GM12864 (cell line): ENCODE data around the gene NAPB.

ENCODE experiments used
- DNase-seq: peaks from one replicate; pipeline ENCODE4 v3.0.0-alpha.2; 2011; ENCODE audit warnings: low read depth
- H3K4me3 ChIP-seq: 2 replicates; pipeline ENCODE4 v1.5.1; 2011; ENCODE audit warnings: mild to moderate bottlenecking, low read depth, low read length, control low read depth
- TF ChIP-seq, protein P1 (sequence below): IDR thresholded peaks from 2 replicates; pipeline ENCODE4 v1.5.1; 2011; ENCODE audit warnings: low read depth, mild to moderate bottlenecking, moderate library complexity, low read length, control low read depth, inconsistent platforms; ENCODE audit errors: missing control alignments

The NAPB gene

DNA sequence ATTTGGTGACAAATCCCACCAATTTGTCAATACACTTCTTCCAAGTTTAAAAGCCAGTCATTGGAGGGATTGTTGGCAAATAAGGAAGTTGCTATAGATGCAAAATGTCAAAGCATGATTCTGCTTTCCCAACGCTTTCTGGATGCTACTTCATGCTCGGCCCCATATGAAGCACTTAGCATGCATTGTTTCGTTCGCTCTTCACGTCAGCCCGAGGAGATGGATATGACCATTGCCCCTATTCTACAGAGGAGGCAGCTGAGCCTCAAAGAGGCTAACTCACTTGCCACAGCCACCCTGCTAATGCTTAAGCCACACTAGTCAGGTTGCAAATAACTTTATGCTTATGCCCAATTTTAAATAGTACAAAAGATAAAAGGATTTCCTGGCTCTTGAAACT is 73.5 kb downstream of the NAPB start:
- TF ChIP-seq, protein P1, sequence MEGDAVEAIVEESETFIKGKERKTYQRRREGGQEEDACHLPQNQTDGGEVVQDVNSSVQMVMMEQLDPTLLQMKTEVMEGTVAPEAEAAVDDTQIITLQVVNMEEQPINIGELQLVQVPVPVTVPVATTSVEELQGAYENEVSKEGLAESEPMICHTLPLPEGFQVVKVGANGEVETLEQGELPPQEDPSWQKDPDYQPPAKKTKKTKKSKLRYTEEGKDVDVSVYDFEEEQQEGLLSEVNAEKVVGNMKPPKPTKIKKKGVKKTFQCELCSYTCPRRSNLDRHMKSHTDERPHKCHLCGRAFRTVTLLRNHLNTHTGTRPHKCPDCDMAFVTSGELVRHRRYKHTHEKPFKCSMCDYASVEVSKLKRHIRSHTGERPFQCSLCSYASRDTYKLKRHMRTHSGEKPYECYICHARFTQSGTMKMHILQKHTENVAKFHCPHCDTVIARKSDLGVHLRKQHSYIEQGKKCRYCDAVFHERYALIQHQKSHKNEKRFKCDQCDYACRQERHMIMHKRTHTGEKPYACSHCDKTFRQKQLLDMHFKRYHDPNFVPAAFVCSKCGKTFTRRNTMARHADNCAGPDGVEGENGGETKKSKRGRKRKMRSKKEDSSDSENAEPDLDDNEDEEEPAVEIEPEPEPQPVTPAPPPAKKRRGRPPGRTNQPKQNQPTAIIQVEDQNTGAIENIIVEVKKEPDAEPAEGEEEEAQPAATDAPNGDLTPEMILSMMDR = no peak
- no peak for DNase-seq
- H3K4me3 ChIP-seq = no peak overlapping the region

- H3K4me3 ChIP-seq = no peak overlapping the region
- TF ChIP-seq, protein P1 = no peak
- DNase-seq = no peak
These were observed 75.3 kb downstream of the NAPB start for GRCh38 chr20:23346002-23346401.

- no peak overlapping the region for H3K4me3 ChIP-seq
- DNase-seq = no peak
- TF ChIP-seq, protein P1 = no peak
These were observed 77.0 kb downstream of the NAPB start for GRCh38 chr20:23344336-23344735.

GRCh38 chr20:23343590-23343989 is 77.7 kb downstream of the NAPB start:
- DNase-seq = no peak
- TF ChIP-seq, protein P1 = no peak
- H3K4me3 ChIP-seq = no peak overlapping the region

- TF ChIP-seq, protein P1 = no peak
- no peak overlapping the region for H3K4me3 ChIP-seq
- no peak for DNase-seq
These were observed 80.2 kb downstream of the NAPB start for GRCh38 chr20:23341073-23341472.

- no peak overlapping the region for H3K4me3 ChIP-seq
- TF ChIP-seq, protein P1 = peak; percentile 42
- DNase-seq = no peak
These were observed 80.8 kb downstream of the NAPB start for GRCh38 chr20:23340524-23340923.

- TF ChIP-seq, protein P1 = no peak
These were observed 81.3 kb downstream of the NAPB start for GRCh38 chr20:23339986-23340385.

More at GRCh38 chr20:23339986-23340385, 81.3 kb downstream of the NAPB start:
- no peak overlapping the region for H3K4me3 ChIP-seq
- no peak for DNase-seq
